Skeletal muscle cell (primary cell): ENCODE measurements around the gene TGM2.
A peak's percentile ranks its signal among the peaks of the same experiment; 100 is the strongest.

Source experiments
- DNase-seq: peaks from one replicate; pipeline ENCODE4 v3.0.0-alpha.2; 2010; ENCODE audit warnings: low read depth
- H3K4me3 ChIP-seq: 2 replicates; pipeline ENCODE4 v1.5.1; 2011; ENCODE audit warnings: low read depth, mild to moderate bottlenecking, control low read depth, low read length, moderate library complexity

TGM2 gene

GRCh38 chr20:38200646-38201045 lies 35.6 kb upstream of the TGM2 start:
- H3K4me3 ChIP-seq: no peak overlapping the region
- no peak for DNase-seq

GRCh38 chr20:38199501-38200390 lies 34.7 kb upstream of the TGM2 start:
- H3K4me3 ChIP-seq: no peak overlapping the region
- no peak for DNase-seq

- DNase-seq: peak; percentile 38
- no peak overlapping the region for H3K4me3 ChIP-seq
Measured at GRCh38 chr20:38198238-38198861, 33.3 kb upstream of the TGM2 start.

GRCh38 chr20:38197619-38198018 lies 32.5 kb upstream of the TGM2 start:
- no peak overlapping the region for H3K4me3 ChIP-seq
- no peak for DNase-seq

GRCh38 chr20:38197217-38197616 lies 32.1 kb upstream of the TGM2 start:
- DNase-seq: no peak
- H3K4me3 ChIP-seq: no peak overlapping the region

GRCh38 chr20:38196592-38196991 lies 31.5 kb upstream of the TGM2 start:
- no peak overlapping the region for H3K4me3 ChIP-seq
- DNase-seq: peak; percentile 87

- DNase-seq: no peak
- no peak overlapping the region for H3K4me3 ChIP-seq
Measured at GRCh38 chr20:38196076-38196475, 31.0 kb upstream of the TGM2 start.

- no peak overlapping the region for H3K4me3 ChIP-seq
- DNase-seq: no peak
Measured at GRCh38 chr20:38195521-38195920, 30.5 kb upstream of the TGM2 start.

- DNase-seq: no peak
- no peak overlapping the region for H3K4me3 ChIP-seq
Measured at GRCh38 chr20:38194971-38195504, 30.0 kb upstream of the TGM2 start.

- no peak overlapping the region for H3K4me3 ChIP-seq
- no peak for DNase-seq
Measured at GRCh38 chr20:38193586-38194105, 28.6 kb upstream of the TGM2 start.

GRCh38 chr20:38192323-38192885 lies 27.3 kb upstream of the TGM2 start:
- DNase-seq: no peak
- no peak overlapping the region for H3K4me3 ChIP-seq

GRCh38 chr20:38191654-38192053 lies 26.6 kb upstream of the TGM2 start:
- DNase-seq: no peak
- no peak overlapping the region for H3K4me3 ChIP-seq

- no peak overlapping the region for H3K4me3 ChIP-seq
- DNase-seq: no peak
Measured at GRCh38 chr20:38190936-38191371, 25.9 kb upstream of the TGM2 start.

GRCh38 chr20:38190166-38190565 lies 25.1 kb upstream of the TGM2 start:
- DNase-seq: no peak
- no peak overlapping the region for H3K4me3 ChIP-seq

- no peak for DNase-seq
- no peak overlapping the region for H3K4me3 ChIP-seq
Measured at GRCh38 chr20:38187517-38187916, 22.4 kb upstream of the TGM2 start.

- H3K4me3 ChIP-seq: no peak overlapping the region
- no peak for DNase-seq
Measured at GRCh38 chr20:38186788-38187221, 21.7 kb upstream of the TGM2 start.

- no peak overlapping the region for H3K4me3 ChIP-seq
- no peak for DNase-seq
Measured at GRCh38 chr20:38184101-38184500, 19.0 kb upstream of the TGM2 start.

GRCh38 chr20:38181971-38182370 lies 16.9 kb upstream of the TGM2 start:
- no peak for DNase-seq
- no peak overlapping the region for H3K4me3 ChIP-seq

GRCh38 chr20:38181207-38181801 lies 16.2 kb upstream of the TGM2 start:
- DNase-seq: no peak
- no peak overlapping the region for H3K4me3 ChIP-seq

- no peak for DNase-seq
- H3K4me3 ChIP-seq: no peak overlapping the region
Measured at GRCh38 chr20:38180781-38181180, 15.7 kb upstream of the TGM2 start.
